Esophagus muscularis mucosa (tissue), 4 donors: Measurements from ENCODE around the gene TNFSF4. TPM values are rescaled to one million over a fixed set of nuclear protein-coding genes. Genes with fewer than 3 reads are reported as not detected.

Experiments used
- DNase-seq: peaks from one replicate; pipeline ENCODE4 v3.0.0-alpha.2; 2017; ENCODE audit errors: extremely low spot score
- H3K27ac ChIP-seq, 4 donors: fragments of 200-600 bp; sonication (generic); replicated peaks in 1 of 4; 1 replicate in 3 of 4; 2 replicates in 1 of 4; pipeline ENCODE4 v1.5.1; 2016 to 2019; ENCODE audit warnings: mild to moderate bottlenecking in 1 of 4
- H3K27me3 ChIP-seq, 4 donors: fragments of 200-600 bp; sonication (generic); one replicate each; pipeline versions ENCODE4 v1.5.1 to v1.6.0; 2016 to 2019
- H3K36me3 ChIP-seq, 4 donors: fragments of 200-600 bp; sonication (generic); one replicate each; pipeline ENCODE4 v1.5.1; 2016 to 2019
- H3K4me1 ChIP-seq, 4 donors: fragments of 200-600 bp; sonication (generic); one replicate each; pipeline ENCODE4 v1.5.1; 2016 to 2019
- H3K4me3 ChIP-seq, 4 donors: fragments of 200-600 bp; sonication (generic); 1 replicate in 2 of 4; 2 replicates in 2 of 4; pipeline ENCODE4 v1.5.1; 2016 to 2019; ENCODE audit warnings: mild to moderate bottlenecking in 4 of 4, moderate library complexity in 1 of 4
- H3K9me3 ChIP-seq, 4 donors: fragments of 200-600 bp; sonication (generic); 1 replicate in 3 of 4; 2 replicates in 1 of 4; pipeline ENCODE4 v1.5.1; 2016 to 2019
- CTCF ChIP-seq, 3 experiments: fragments of 200-600 bp in 2 of 3; fragments of 450-650 bp in 1 of 3; sonication (generic) in 2 of 3; IDR thresholded peaks; one replicate each; pipeline ENCODE4 v1.5.1; 2017 to 2019; ENCODE audit warnings: antibody characterized with exemption in 3 of 3, mild to moderate bottlenecking in 2 of 3, moderate library complexity in 1 of 3
- EP300 ChIP-seq: sonication (generic); formaldehyde crosslinking; IDR thresholded peaks from one replicate; pipeline ENCODE4 v1.6.1; 2017; ENCODE audit warnings: antibody characterized with exemption
- POLR2A ChIP-seq: fragments of 450-650 bp; IDR thresholded peaks from one replicate; pipeline ENCODE4 v1.6.1; 2017; ENCODE audit warnings: antibody characterized with exemption, moderate library complexity, mild to moderate bottlenecking, low read depth
- POLR2AphosphoS5 ChIP-seq, 2 donors: sonication (generic); formaldehyde crosslinking; IDR thresholded peaks; one replicate each; pipeline ENCODE4 v1.6.1; 2017; ENCODE audit warnings: antibody characterized with exemption in 2 of 2
- WGBS: methylation state at CpG from one replicate; pipeline ENCODE4 v1.1.5; 2018; 5-methylcytosine and 5-hydroxymethylcytosine counted together
- intact Hi-C: fragments of 100-400 bp; cut with DNase I; formaldehyde crosslinking; loops from one replicate; pipeline ENCODE4 v1.15.1; 2023
- total RNA-seq, 4 donors: library from RNA; depleted of rRNA; stranded (reverse); fragments of >200 nt; gene quantifications; one replicate each; pipeline versions ENCODE4 v1.1.0 to v1.2.1, GENCODE V29; 2016

Gene TNFSF4
- total RNA-seq, 4 donors from 2014 or later = 2.3 to 3.8 (median 3.3) TPM

DNA sequence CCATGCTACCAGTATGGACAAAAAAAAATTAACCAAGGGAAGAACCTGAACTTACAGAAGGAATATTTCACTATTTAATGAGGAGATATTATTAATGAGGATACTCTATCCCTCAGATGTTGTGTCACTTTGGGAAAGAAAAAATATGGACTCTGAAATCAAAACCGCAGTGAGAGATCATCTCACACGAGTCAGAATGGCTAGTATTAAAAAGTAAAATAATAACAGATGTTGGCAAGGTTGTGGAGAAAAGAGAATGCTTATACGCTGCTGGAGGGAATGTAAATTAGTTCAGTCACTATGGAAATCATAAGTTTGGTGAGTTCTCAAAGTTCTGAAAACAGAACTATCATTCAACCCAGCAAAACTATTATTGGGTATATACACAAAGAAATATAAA, 30.9 kb downstream of the TNFSF4 start:
- WGBS = 91% methylated on average over 3 of the region's 3 CpGs

DNA sequence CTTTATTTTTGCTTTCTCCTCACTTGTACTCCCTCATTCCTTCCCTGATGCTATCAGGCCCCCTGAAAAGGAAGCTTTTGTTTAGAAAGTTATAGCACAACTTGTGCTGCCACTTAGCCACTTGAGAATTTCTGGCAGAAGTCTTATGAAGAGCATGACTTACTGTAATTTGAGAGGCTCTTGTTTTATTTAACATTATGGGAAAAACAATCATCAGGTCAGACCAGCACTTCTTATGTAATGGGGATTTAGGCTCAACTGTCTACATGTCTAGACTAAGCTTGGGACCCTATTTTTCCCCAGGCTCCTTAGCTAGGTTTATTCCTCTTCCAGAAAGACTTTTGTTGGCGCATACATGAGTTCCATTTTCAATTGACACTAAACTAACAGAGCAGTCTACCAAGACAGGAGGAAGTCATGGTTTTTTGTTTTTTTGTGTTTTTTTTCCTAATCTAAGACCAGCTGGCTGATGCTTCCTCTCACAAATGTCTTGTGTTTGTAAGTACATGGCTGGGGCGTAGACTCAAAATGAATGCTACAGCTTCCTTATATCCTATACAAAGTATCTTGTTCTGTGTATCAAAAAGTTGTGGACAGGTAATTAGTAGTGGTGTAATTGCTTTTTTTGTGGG, 31.5 kb downstream of the TNFSF4 start:
- Histone ChIP-seq H3K36me3 (no peaks in the 10 kb centered on the region), H3K4me3 (no peak overlapping the region), H3K4me1 (no peaks in the 10 kb centered on the region), H3K27ac (no peak overlapping the region), H3K27me3 (no peaks in the 10 kb centered on the region), H3K9me3 (peaks cover 0 to 12% (median 8%) of the 10 kb centered on the region in 4 donors)
- no peak for DNase-seq
- WGBS = 78% methylated on average over 2 of the region's 2 CpGs
- intact Hi-C loops = no loop called here
- TF ChIP-seq EP300 (no peak), POLR2A (no peak), POLR2AphosphoS5 (IDR thresholded peaks at IDR 0.05) (no peak), CTCF (IDR thresholded peaks at IDR 0.05) (no peak)

More for the DNA sequence above, 30.9 kb downstream of the TNFSF4 start:
- Histone ChIP-seq H3K36me3 (no peaks in the 10 kb centered on the region), H3K27ac (no peak overlapping the region), H3K27me3 (no peaks in the 10 kb centered on the region), H3K4me3 (no peak overlapping the region), H3K4me1 (no peaks in the 10 kb centered on the region), H3K9me3 (peaks cover 0 to 8% (median 4%) of the 10 kb centered on the region in 4 donors)
- no peak for TF ChIP-seq CTCF (IDR thresholded peaks at IDR 0.05)
- TF ChIP-seq POLR2AphosphoS5 (IDR thresholded peaks at IDR 0.05) = no peak
- TF ChIP-seq EP300 = no peak
- TF ChIP-seq POLR2A = no peak
- intact Hi-C loops = no loop called here
- no peak for DNase-seq

DNA sequence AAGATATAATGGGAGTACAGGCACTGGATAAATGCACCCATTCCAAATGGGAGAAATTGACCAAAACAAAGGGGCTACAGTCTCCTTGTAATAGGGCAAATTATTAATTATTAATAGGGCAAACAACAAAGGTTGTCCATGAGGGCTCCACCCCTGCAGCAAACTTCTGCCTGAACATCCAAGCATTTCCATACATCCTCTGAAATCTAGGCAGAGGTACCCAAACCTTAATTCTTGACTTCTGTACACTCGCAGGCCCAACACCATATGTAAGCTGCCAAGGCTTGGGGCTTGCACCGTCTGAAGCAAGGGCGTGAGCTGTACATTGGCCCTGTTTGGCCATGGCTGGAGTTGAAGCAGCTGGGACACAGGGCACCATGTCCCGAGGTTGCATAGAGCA, 33.7 kb downstream of the TNFSF4 start:
- DNase-seq = no peak

DNA sequence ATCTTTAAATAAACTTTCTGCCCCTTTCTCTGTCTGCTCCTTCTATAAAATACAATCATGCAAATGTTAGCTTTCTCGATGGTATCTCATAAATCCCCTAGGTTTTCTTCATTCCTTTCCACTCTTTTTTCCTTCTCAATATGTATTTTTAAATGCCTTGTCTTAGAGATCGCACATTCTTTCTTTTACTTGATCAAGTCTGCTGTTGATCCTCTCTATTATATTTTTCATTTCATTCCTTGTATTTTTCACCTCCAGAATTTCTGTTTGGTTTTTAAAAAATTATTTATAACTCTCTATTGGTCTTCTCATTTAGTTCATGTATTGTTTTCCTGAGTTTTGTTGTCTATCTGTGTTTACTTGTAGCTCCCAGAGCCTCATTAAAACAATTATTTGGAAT, 36.0 kb downstream of the TNFSF4 start:
- intact Hi-C loops = no loop called here
- no peaks in the 10 kb centered on the region for H3K36me3 ChIP-seq
- DNase-seq = no peak
- H3K9me3 ChIP-seq = peaks cover 0 to 12% (median 8%) of the 10 kb centered on the region in 4 donors
- no peak overlapping the region for H3K4me3 ChIP-seq
- no peaks in the 10 kb centered on the region for H3K4me1 ChIP-seq
- H3K27me3 ChIP-seq = no peaks in the 10 kb centered on the region
- H3K27ac ChIP-seq = no peak overlapping the region
- WGBS = 85% methylated on average over 2 of the region's 2 CpGs
- TF ChIP-seq CTCF (IDR thresholded peaks at IDR 0.05) = no peak
- TF ChIP-seq POLR2AphosphoS5 (IDR thresholded peaks at IDR 0.05) = no peak
- no peak for TF ChIP-seq EP300
- TF ChIP-seq POLR2A = no peak

More for the DNA sequence above, 33.7 kb downstream of the TNFSF4 start:
- H3K27me3 ChIP-seq = no peaks in the 10 kb centered on the region
- peaks cover 0 to 12% (median 8%) of the 10 kb centered on the region in 4 donors for H3K9me3 ChIP-seq
- intact Hi-C loops = no loop called here
- 100% methylated on average over 1 of the region's 4 CpGs for WGBS
- no peaks in the 10 kb centered on the region for H3K4me1 ChIP-seq
- no peak overlapping the region for H3K4me3 ChIP-seq
- no peak overlapping the region for H3K27ac ChIP-seq
- no peaks in the 10 kb centered on the region for H3K36me3 ChIP-seq
- TF ChIP-seq POLR2AphosphoS5 (IDR thresholded peaks at IDR 0.05) (no peak), EP300 (no peak), CTCF (IDR thresholded peaks at IDR 0.05) (no peak), POLR2A (no peak)

- Histone ChIP-seq H3K36me3 (no peaks in the 10 kb centered on the region), H3K27ac (no peak overlapping the region), H3K4me1 (no peaks in the 10 kb centered on the region), H3K4me3 (no peak overlapping the region), H3K27me3 (no peaks in the 10 kb centered on the region), H3K9me3 (peaks cover 0 to 12% (median 8%) of the 10 kb centered on the region in 4 donors)
- no peak for DNase-seq
- intact Hi-C loops = no loop called here
- WGBS = 93% methylated on average over 2 of the region's 2 CpGs
- TF ChIP-seq CTCF (IDR thresholded peaks at IDR 0.05) = no peak
Measured at GRCh38 chr1:173168941-173169340, 38.2 kb downstream of the TNFSF4 start.
